ENCODE measurements around the gene FIGN. TPM values are rescaled to one million over a fixed set of nuclear protein-coding genes. Genes with fewer than 3 reads are reported as not detected.

FIGN gene
- total and polyA plus RNA-seq, 2 donors (not counting 1 experiment from before 2014, with no cell fraction given): 1.5 to 1.6 TPM

GRCh38 chr2:163613266-163613731 lies 122.5 kb downstream of the FIGN start:
- Histone ChIP-seq H3K27me3 (ENCODE audit: control insufficient read depth, insufficient read depth, low read length) (no peaks in the 10 kb centered on the region), H2AFZ (ENCODE audit: low read length) (no peak overlapping the region), H3K36me3 (ENCODE audit: control insufficient read depth, insufficient read depth, low read length) (no peaks in the 10 kb centered on the region), H3K79me2 (ENCODE audit: control insufficient read depth, insufficient read depth, low read length) (no peaks in the 10 kb centered on the region), H3K9me3 (ENCODE audit: control insufficient read depth, insufficient read depth, low read depth, low read length) (no peaks in the 10 kb centered on the region), H3K4me1 (ENCODE audit: control insufficient read depth, extremely low read depth, insufficient read depth, low read length) (no peaks in the 10 kb centered on the region), H3K27ac (ENCODE audit: insufficient read depth, low read length) (no peak overlapping the region), H3K9ac (ENCODE audit: insufficient read depth, low read length) (no peak overlapping the region), H3K4me2 (ENCODE audit: extremely low read depth, insufficient read depth, low read length) (no peak overlapping the region), H3K4me3 (replicated peaks in 1 of 4; ENCODE audit: control extremely low read depth in 1 of 4, insufficient read depth in 1 of 4, low read depth in 3 of 4, low read length in 4 of 4) (no peak overlapping the region), H4K20me1 (ENCODE audit: control insufficient read depth, extremely low read depth, insufficient read depth, low read length) (no peaks in the 10 kb centered on the region)
- TF ChIP-seq EZH2 (IDR thresholded peaks at IDR 0.05; ENCODE audit: low read length, missing control alignments) (no peak), CTCF (conservative IDR thresholded peaks at IDR 0.05 in 1 of 2, IDR thresholded peaks at IDR 0.05 in 1 of 2; ENCODE audit: low read depth in 1 of 2, low read length in 2 of 2) (no peak)
- no peak for DNase-seq (ENCODE audit: low read depth in 2 of 2)

- no peaks in the 10 kb centered on the region for H3K9me3 ChIP-seq (ENCODE audit: control insufficient read depth, insufficient read depth, low read depth, low read length)
- H4K20me1 ChIP-seq (ENCODE audit: control insufficient read depth, extremely low read depth, insufficient read depth, low read length): no peaks in the 10 kb centered on the region
- no peak for DNase-seq (ENCODE audit: low read depth in 2 of 2)
- no peaks in the 10 kb centered on the region for H3K79me2 ChIP-seq (ENCODE audit: control insufficient read depth, insufficient read depth, low read length)
- H3K27me3 ChIP-seq (ENCODE audit: control insufficient read depth, insufficient read depth, low read length): no peaks in the 10 kb centered on the region
- no peaks in the 10 kb centered on the region for H3K36me3 ChIP-seq (ENCODE audit: control insufficient read depth, insufficient read depth, low read length)
- no peak overlapping the region for H2AFZ ChIP-seq (ENCODE audit: low read length)
- no peak overlapping the region for H3K27ac ChIP-seq (ENCODE audit: insufficient read depth, low read length)
- H3K9ac ChIP-seq (ENCODE audit: insufficient read depth, low read length): no peak overlapping the region
- no peak overlapping the region for H3K4me3 ChIP-seq (replicated peaks in 1 of 4; ENCODE audit: control extremely low read depth in 1 of 4, insufficient read depth in 1 of 4, low read depth in 3 of 4, low read length in 4 of 4)
- TF ChIP-seq CTCF (conservative IDR thresholded peaks at IDR 0.05 in 1 of 2, IDR thresholded peaks at IDR 0.05 in 1 of 2; ENCODE audit: low read depth in 1 of 2, low read length in 2 of 2) (no peak), EZH2 (IDR thresholded peaks at IDR 0.05; ENCODE audit: low read length, missing control alignments) (no peak)
- H3K4me1 ChIP-seq (ENCODE audit: control insufficient read depth, extremely low read depth, insufficient read depth, low read length): no peaks in the 10 kb centered on the region
- H3K4me2 ChIP-seq (ENCODE audit: extremely low read depth, insufficient read depth, low read length): no peak overlapping the region
Observed at GRCh38 chr2:163612332-163612731, 123.5 kb downstream of the FIGN start.

- H3K4me3 ChIP-seq (replicated peaks in 1 of 4; ENCODE audit: control extremely low read depth in 1 of 4, insufficient read depth in 1 of 4, low read depth in 3 of 4, low read length in 4 of 4): no peak overlapping the region
- no peaks in the 10 kb centered on the region for H3K79me2 ChIP-seq (ENCODE audit: control insufficient read depth, insufficient read depth, low read length)
- H3K9me3 ChIP-seq (ENCODE audit: control insufficient read depth, insufficient read depth, low read depth, low read length): no peaks in the 10 kb centered on the region
- H3K4me1 ChIP-seq (ENCODE audit: control insufficient read depth, extremely low read depth, insufficient read depth, low read length): no peaks in the 10 kb centered on the region
- no peak overlapping the region for H3K4me2 ChIP-seq (ENCODE audit: extremely low read depth, insufficient read depth, low read length)
- H3K9ac ChIP-seq (ENCODE audit: insufficient read depth, low read length): no peak overlapping the region
- no peak overlapping the region for H2AFZ ChIP-seq (ENCODE audit: low read length)
- no peak overlapping the region for H3K27ac ChIP-seq (ENCODE audit: insufficient read depth, low read length)
- H4K20me1 ChIP-seq (ENCODE audit: control insufficient read depth, extremely low read depth, insufficient read depth, low read length): no peaks in the 10 kb centered on the region
- TF ChIP-seq EZH2 (IDR thresholded peaks at IDR 0.05; ENCODE audit: low read length, missing control alignments) (no peak), CTCF (conservative IDR thresholded peaks at IDR 0.05 in 1 of 2, IDR thresholded peaks at IDR 0.05 in 1 of 2; ENCODE audit: low read depth in 1 of 2, low read length in 2 of 2) (no peak)
- no peaks in the 10 kb centered on the region for H3K36me3 ChIP-seq (ENCODE audit: control insufficient read depth, insufficient read depth, low read length)
- no peak for DNase-seq (ENCODE audit: low read depth in 2 of 2)
- no peaks in the 10 kb centered on the region for H3K27me3 ChIP-seq (ENCODE audit: control insufficient read depth, insufficient read depth, low read length)
Observed at GRCh38 chr2:163611557-163611906, 124.3 kb downstream of the FIGN start.

All from fibroblast of lung (primary cell).